HUES48 (cell line): Measurements from ENCODE around the gene PCDHGB1.
A peak's percentile ranks its signal among the peaks of the same experiment; 100 is the strongest.
"Not testable (repeated sequence)": the region's sequence is repeated elsewhere in the genome, so short reads cannot be mapped to it uniquely, and the experiment has no call there.

Experiments
- H3K27ac ChIP-seq: one replicate; pipeline ENCODE4 v1.7.0; 2013; ENCODE audit warnings: low read depth, low read length, inconsistent platforms
- H3K27me3 ChIP-seq: 2 replicates; pipeline ENCODE4 v1.6.1; 2013; ENCODE audit warnings: mild to moderate bottlenecking, low read length; ENCODE audit not compliant: control insufficient read depth, insufficient read depth
- H3K36me3 ChIP-seq: 2 replicates; pipeline ENCODE4 v1.6.1; 2013; ENCODE audit warnings: low read length; ENCODE audit not compliant: control insufficient read depth, insufficient read depth
- H3K4me1 ChIP-seq: 2 replicates; pipeline ENCODE4 v1.6.1; 2013; ENCODE audit warnings: mild to moderate bottlenecking, low read length; ENCODE audit not compliant: control insufficient read depth, insufficient read depth
- H3K4me3 ChIP-seq: 2 replicates; pipeline ENCODE4 v1.5.1; 2013; ENCODE audit warnings: mild to moderate bottlenecking, low read depth, low read length
- H3K9ac ChIP-seq: 2 replicates; pipeline ENCODE4 v1.6.1; 2013; ENCODE audit warnings: mild to moderate bottlenecking, low read depth, low read length, moderate library complexity
- H3K9me3 ChIP-seq: 2 replicates; pipeline ENCODE4 v1.6.1; 2013; ENCODE audit warnings: low read length; ENCODE audit not compliant: control insufficient read depth, insufficient read depth

Gene PCDHGB1

DNA sequence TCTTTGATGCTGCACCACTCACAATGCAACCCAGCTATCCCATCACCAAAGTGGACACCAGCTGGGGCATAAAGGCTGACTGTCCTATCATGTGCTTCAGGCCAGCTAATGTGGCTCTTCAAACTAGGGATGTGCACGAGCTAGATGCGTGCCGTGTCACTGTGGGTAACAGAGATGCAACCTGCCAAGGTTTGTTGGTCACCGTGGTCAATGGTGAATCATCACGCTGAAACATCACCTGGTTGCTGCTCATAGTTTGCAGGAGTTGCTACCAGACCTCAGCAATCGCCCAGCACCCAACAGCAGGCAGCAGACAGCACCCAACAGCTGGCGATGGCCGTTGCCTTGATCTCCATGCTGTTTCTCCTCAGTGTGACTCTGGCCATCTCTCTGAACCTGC, 21.7 kb upstream of the PCDHGB1 start:
- Histone ChIP-seq H3K9ac (no peak overlapping the region), H3K36me3 (no peaks in the 10 kb centered on the region), H3K4me1 (no peaks in the 10 kb centered on the region), H3K27ac (no peak overlapping the region), H3K9me3 (peaks cover 9% of the 10 kb centered on the region), H3K27me3 (no peaks in the 10 kb centered on the region), H3K4me3 (no peak overlapping the region)

DNA sequence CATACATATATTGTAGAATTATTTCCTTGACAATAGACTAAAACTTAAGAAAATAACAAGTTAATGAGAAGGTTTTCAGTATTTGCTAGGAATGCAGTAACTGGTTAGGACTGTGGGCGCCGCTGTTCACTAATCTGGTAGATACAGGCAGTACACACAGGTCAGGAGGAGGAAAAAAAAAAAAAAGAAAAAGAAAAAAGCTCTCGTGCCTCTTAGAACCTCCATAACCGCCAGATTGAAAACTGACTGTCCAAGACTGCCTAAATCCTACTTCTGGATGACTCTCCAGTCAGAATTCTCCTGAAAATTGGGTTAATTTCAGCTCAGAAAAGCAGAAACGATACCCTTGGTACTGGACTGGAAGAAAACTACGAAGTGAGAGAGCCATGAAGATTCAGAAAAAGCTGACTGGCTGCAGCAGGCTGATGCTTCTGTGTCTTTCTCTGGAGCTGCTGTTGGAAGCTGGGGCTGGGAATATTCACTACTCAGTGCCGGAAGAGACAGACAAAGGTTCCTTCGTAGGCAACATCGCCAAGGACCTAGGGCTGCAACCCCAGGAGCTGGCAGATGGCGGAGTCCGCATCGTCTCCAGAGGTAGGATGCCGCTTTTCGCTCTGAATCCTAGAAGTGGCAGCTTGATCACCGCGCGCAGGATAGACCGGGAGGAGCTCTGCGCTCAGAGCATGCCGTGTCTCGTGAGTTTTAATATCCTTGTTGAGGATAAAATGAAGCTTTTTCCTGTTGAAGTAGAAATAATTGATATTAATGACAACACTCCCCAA, 19.4 kb upstream of the PCDHGB1 start, which contains the start of gene PCDHGA1:
TSS of gene PCDHGA1 (plus strand) at position 216 of the 782 bp plus-strand sequence.
- H3K27me3 ChIP-seq = no peaks in the 10 kb centered on the region
- no peaks in the 10 kb centered on the region for H3K4me1 ChIP-seq
- H3K9ac ChIP-seq = no peak within 1 kb of the TSS
- H3K36me3 ChIP-seq = no peaks in the 10 kb centered on the region
- no peak within 1 kb of the TSS for H3K27ac ChIP-seq
- peaks cover 27% of the 10 kb centered on the region for H3K9me3 ChIP-seq
- H3K4me3 ChIP-seq = peak within 1 kb of the TSS; percentile 31; the same call in 1 of the 2 replicates

- not testable (repeated sequence) for H3K4me1 ChIP-seq, H3K36me3 ChIP-seq, H3K27me3 ChIP-seq, H3K27ac ChIP-seq, H3K9ac ChIP-seq, H3K4me3 ChIP-seq
- H3K9me3 ChIP-seq = peaks cover 27% of the 10 kb centered on the region
Observed at GRCh38 chr5:141332571-141332970, 17.3 kb upstream of the PCDHGB1 start.

DNA sequence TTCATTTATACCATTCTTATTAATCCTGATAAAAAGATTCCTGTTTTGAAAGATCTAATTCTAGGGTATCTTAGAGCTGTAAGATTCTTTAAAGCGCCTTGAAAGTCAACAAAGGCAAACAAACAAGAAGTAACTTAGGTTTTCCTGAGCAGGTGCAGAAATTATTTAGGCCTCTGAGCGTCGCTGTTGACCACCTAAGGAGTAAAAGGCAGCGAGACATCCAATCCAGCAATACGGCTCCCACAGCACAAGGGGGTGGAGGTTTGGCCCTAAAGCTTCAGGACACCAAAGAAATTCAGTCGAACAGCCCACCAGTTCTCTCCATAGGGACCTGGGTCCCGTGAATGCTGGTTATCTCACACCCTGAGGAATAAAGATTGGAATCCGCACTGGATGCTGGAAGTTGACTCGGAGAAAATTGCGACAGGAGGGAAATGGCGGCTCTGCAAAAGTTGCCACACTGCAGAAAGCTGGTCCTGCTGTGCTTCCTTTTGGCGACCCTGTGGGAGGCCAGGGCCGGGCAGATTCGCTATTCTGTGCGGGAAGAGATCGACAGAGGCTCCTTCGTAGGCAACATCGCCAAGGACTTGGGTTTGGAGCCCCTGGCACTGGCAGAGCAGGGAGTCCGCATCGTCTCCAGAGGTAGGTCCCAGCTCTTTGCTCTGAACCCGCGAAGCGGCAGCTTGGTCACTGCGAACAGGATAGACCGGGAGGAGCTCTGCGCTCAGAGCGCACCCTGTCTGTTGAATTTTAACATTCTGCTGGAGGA, 11.2 kb upstream of the PCDHGB1 start, which contains the start of gene PCDHGA2:
TSS of gene PCDHGA2 (plus strand) at position 223 of the 769 bp plus-strand sequence.
- Histone ChIP-seq H3K4me3 (no peak within 1 kb of the TSS), H3K27me3 (no peaks in the 10 kb centered on the region), H3K9ac (no peak within 1 kb of the TSS), H3K4me1 (no peaks in the 10 kb centered on the region), H3K36me3 (no peaks in the 10 kb centered on the region), H3K9me3 (peaks cover 38% of the 10 kb centered on the region), H3K27ac (no peak within 1 kb of the TSS)

GRCh38 chr5:141340781-141341354, 9.0 kb upstream of the PCDHGB1 start:
- not testable (repeated sequence) for H3K4me3 ChIP-seq, H3K4me1 ChIP-seq, H3K9ac ChIP-seq, H3K36me3 ChIP-seq, H3K27me3 ChIP-seq, H3K27ac ChIP-seq
- H3K9me3 ChIP-seq = peaks cover 39% of the 10 kb centered on the region

DNA sequence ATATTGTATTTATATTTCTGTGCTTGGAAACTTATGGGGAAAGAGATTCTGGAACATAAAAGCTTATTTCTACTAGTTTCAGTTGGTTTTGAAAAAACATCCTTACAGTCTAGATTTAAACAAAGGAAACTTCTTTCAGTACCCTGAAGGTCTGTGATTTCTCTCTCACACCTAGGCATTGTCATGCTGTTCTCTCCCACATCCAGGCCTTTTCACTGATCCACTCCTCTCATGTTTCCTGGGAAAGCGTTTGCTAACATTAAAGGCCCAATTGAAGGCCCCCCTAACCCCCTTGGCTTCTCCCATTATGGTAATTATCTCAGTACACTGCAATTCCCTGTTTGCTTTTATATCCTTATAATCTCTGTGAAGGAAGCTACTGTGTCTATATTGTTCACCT, 7.1 kb upstream of the PCDHGB1 start:
- no peak overlapping the region for H3K4me3 ChIP-seq
- H3K27ac ChIP-seq = no peak overlapping the region
- no peaks in the 10 kb centered on the region for H3K27me3 ChIP-seq
- no peak overlapping the region for H3K9ac ChIP-seq
- H3K36me3 ChIP-seq = no peaks in the 10 kb centered on the region
- no peaks in the 10 kb centered on the region for H3K4me1 ChIP-seq
- peaks cover 39% of the 10 kb centered on the region for H3K9me3 ChIP-seq

- no peaks in the 10 kb centered on the region for H3K4me1 ChIP-seq
- 0 out of 2 replicates have a peak within 1 kb of the TSS, but pooled peaks have one; percentile 24 for H3K9ac ChIP-seq
- H3K27ac ChIP-seq = peak within 1 kb of the TSS; percentile 26
- H3K36me3 ChIP-seq = no peaks in the 10 kb centered on the region
- peaks cover 43% of the 10 kb centered on the region for H3K9me3 ChIP-seq
- H3K4me3 ChIP-seq = peak within 1 kb of the TSS; percentile 63
- H3K27me3 ChIP-seq = no peaks in the 10 kb centered on the region
Observed at GRCh38 chr5:141343242-141343952, 6.5 kb upstream of the PCDHGB1 start, which contains the start of gene PCDHGA3. PCDHGA3 (plus strand) TSS chr5:141343829; CDS start chr5:141344034, 205 bp downstream.

DNA sequence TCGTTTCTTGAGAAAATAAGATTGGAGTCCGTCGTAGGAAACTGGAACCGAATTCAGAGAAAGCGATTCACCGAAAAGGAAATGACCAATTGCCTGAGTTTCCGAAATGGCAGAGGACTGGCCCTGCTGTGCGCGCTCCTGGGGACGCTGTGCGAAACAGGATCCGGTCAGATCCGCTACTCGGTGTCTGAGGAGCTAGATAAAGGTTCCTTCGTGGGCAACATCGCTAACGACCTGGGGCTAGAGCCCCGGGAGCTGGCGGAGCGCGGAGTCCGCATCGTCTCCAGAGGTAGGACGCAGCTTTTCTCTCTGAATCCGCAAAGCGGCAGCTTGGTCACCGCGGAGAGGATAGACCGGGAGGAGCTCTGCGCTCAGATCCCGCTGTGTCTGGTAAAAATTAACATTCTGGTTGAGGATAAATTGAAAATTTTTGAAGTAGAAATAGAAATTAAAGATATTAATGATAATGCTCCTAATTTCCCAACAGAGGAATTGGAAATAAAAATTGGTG, 5.9 kb upstream of the PCDHGB1 start:
- peak overlapping the region; percentile 26 for H3K27ac ChIP-seq
- H3K27me3 ChIP-seq = no peaks in the 10 kb centered on the region
- no peaks in the 10 kb centered on the region for H3K4me1 ChIP-seq
- no peaks in the 10 kb centered on the region for H3K36me3 ChIP-seq
- peak overlapping the region; percentile 63 for H3K4me3 ChIP-seq
- peaks cover 43% of the 10 kb centered on the region for H3K9me3 ChIP-seq
- 0 out of 2 replicates have a peak overlapping the region, but pooled peaks have one; percentile 24 for H3K9ac ChIP-seq

DNA sequence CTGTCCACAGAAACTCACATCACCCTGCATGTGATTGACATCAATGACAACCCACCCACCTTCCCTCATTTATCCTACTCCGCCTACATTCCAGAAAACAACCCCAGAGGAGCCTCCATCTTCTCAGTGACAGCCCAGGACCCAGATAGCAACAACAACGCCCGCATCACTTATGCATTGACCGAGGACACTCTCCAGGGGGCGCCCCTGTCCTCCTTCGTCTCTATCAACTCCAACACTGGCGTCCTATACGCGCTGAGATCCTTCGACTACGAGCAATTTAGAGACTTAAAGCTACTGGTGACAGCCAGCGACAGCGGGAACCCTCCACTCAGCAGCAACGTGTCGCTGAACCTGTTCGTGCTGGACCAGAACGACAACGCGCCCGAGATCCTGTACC, 4.6 kb upstream of the PCDHGB1 start:
- Histone ChIP-seq H3K4me3 (no peak overlapping the region), H3K27me3 (no peaks in the 10 kb centered on the region)

DNA sequence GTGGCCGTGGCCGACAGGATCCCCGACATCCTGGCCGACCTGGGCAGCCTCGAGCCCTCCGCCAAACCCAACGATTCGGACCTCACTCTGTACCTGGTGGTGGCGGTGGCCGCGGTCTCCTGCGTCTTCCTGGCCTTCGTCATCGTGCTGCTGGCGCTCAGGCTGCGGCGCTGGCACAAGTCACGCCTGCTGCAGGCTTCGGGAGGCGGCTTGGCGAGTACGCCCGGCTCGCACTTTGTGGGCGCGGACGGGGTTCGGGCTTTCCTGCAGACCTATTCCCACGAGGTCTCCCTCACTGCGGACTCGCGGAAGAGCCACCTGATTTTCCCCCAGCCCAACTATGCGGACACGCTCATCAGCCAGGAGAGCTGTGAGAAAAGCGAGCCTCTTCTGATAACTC, 3.9 kb upstream of the PCDHGB1 start:
- H3K27ac ChIP-seq, H3K4me1 ChIP-seq, H3K4me3 ChIP-seq, H3K9ac ChIP-seq, H3K36me3 ChIP-seq, H3K27me3 ChIP-seq: not testable (repeated sequence)
- H3K9me3 ChIP-seq = peaks cover 31% of the 10 kb centered on the region

More for the DNA sequence above, 4.6 kb upstream of the PCDHGB1 start:
- H3K4me1 ChIP-seq = no peaks in the 10 kb centered on the region
- no peak overlapping the region for H3K9ac ChIP-seq
- H3K9me3 ChIP-seq = peaks cover 31% of the 10 kb centered on the region
- H3K27ac ChIP-seq = no peak overlapping the region
- no peaks in the 10 kb centered on the region for H3K36me3 ChIP-seq
